Measurements from ENCODE around the gene SLC26A9.

The SLC26A9 gene

GRCh38 chr1:205961991-205962820 lies 18.9 kb upstream of the SLC26A9 start:
- no peak for DNase-seq (ENCODE audit: low spot score)
- TF ChIP-seq CTCF (IDR thresholded peaks at IDR 0.05; ENCODE audit: extremely low read depth, insufficient read depth, missing control alignments) = no peak
- in situ Hi-C loops (cut with MboI; ENCODE audit: low pct_unique_long_range_greater_than_20kb, low sequenced_read_pairs, unreplicated experiment) = no loop called here

GRCh38 chr1:205961405-205961804 lies 18.1 kb upstream of the SLC26A9 start:
- in situ Hi-C loops (cut with MboI; ENCODE audit: low pct_unique_long_range_greater_than_20kb, low sequenced_read_pairs, unreplicated experiment) = no loop called here
- DNase-seq (ENCODE audit: low spot score) = peak; percentile 64
- no peak for TF ChIP-seq CTCF (IDR thresholded peaks at IDR 0.05; ENCODE audit: extremely low read depth, insufficient read depth, missing control alignments)

- no peak for TF ChIP-seq CTCF (IDR thresholded peaks at IDR 0.05; ENCODE audit: extremely low read depth, insufficient read depth, missing control alignments)
- DNase-seq (ENCODE audit: low spot score) = no peak
- in situ Hi-C loops (cut with MboI; ENCODE audit: low pct_unique_long_range_greater_than_20kb, low sequenced_read_pairs, unreplicated experiment) = no loop called here
Observed at GRCh38 chr1:205959789-205960188, 16.5 kb upstream of the SLC26A9 start.

GRCh38 chr1:205955499-205955898 lies 12.2 kb upstream of the SLC26A9 start:
- no peak for TF ChIP-seq CTCF (IDR thresholded peaks at IDR 0.05; ENCODE audit: extremely low read depth, insufficient read depth, missing control alignments)
- in situ Hi-C loops (cut with MboI; ENCODE audit: low pct_unique_long_range_greater_than_20kb, low sequenced_read_pairs, unreplicated experiment) = no loop called here
- DNase-seq (ENCODE audit: low spot score) = no peak

GRCh38 chr1:205954819-205955404 lies 11.7 kb upstream of the SLC26A9 start:
- DNase-seq (ENCODE audit: low spot score) = no peak
- TF ChIP-seq CTCF (IDR thresholded peaks at IDR 0.05; ENCODE audit: extremely low read depth, insufficient read depth, missing control alignments) = no peak
- in situ Hi-C loops (cut with MboI; ENCODE audit: low pct_unique_long_range_greater_than_20kb, low sequenced_read_pairs, unreplicated experiment) = no loop called here

GRCh38 chr1:205951746-205952145 lies 8.5 kb upstream of the SLC26A9 start:
- in situ Hi-C loops (cut with MboI; ENCODE audit: low pct_unique_long_range_greater_than_20kb, low sequenced_read_pairs, unreplicated experiment) = no loop called here
- no peak for DNase-seq (ENCODE audit: low spot score)
- no peak for TF ChIP-seq CTCF (IDR thresholded peaks at IDR 0.05; ENCODE audit: extremely low read depth, insufficient read depth, missing control alignments)

Data from GM13977 (cell line).